ENCODE data around the gene DGCR6L. TPM values are rescaled to one million over a fixed set of nuclear protein-coding genes. Genes with fewer than 3 reads are reported as not detected.
"Not testable (repeated sequence)": the region's sequence is repeated elsewhere in the genome, so short reads cannot be mapped to it uniquely, and the experiment has no call there.

The DGCR6L gene
- total RNA-seq, 1 donor from 2014 or later: 56.9 TPM

- no peak for DNase-seq (ENCODE audit: low read depth)
- no peak for TF ChIP-seq CTCF (conservative IDR thresholded peaks at IDR 0.05; ENCODE audit: low read depth, low read length)
- H3K4me3 ChIP-seq (ENCODE audit: low read depth, low read length): no peak overlapping the region
Observed at GRCh38 chr22:20354238-20354975, 34.5 kb upstream of the DGCR6L start.

GRCh38 chr22:20352536-20352935, 32.7 kb upstream of the DGCR6L start:
- DNase-seq (ENCODE audit: low read depth); H3K4me3 ChIP-seq (ENCODE audit: low read depth, low read length): not testable (repeated sequence)

GRCh38 chr22:20346553-20346952, 26.7 kb upstream of the DGCR6L start:
- H3K4me3 ChIP-seq (ENCODE audit: low read depth, low read length); DNase-seq (ENCODE audit: low read depth): not testable (repeated sequence)

GRCh38 chr22:20338291-20338690, 18.4 kb upstream of the DGCR6L start:
- DNase-seq (ENCODE audit: low read depth); H3K4me3 ChIP-seq (ENCODE audit: low read depth, low read length): not testable (repeated sequence)

- DNase-seq (ENCODE audit: low read depth); H3K4me3 ChIP-seq (ENCODE audit: low read depth, low read length): not testable (repeated sequence)
Observed at GRCh38 chr22:20337807-20338206, 17.9 kb upstream of the DGCR6L start.

GRCh38 chr22:20336561-20336960, 16.7 kb upstream of the DGCR6L start:
- DNase-seq (ENCODE audit: low read depth); H3K4me3 ChIP-seq (ENCODE audit: low read depth, low read length): not testable (repeated sequence)

GRCh38 chr22:20328569-20328930, 8.7 kb upstream of the DGCR6L start:
- DNase-seq (ENCODE audit: low read depth); H3K4me3 ChIP-seq (ENCODE audit: low read depth, low read length): not testable (repeated sequence)

- H3K4me3 ChIP-seq (ENCODE audit: low read depth, low read length); DNase-seq (ENCODE audit: low read depth): not testable (repeated sequence)
Observed at GRCh38 chr22:20325996-20326395, 6.1 kb upstream of the DGCR6L start.

- H3K4me3 ChIP-seq (ENCODE audit: low read depth, low read length): no peak overlapping the region
- no peak for TF ChIP-seq CTCF (conservative IDR thresholded peaks at IDR 0.05; ENCODE audit: low read depth, low read length)
- no peak for DNase-seq (ENCODE audit: low read depth)
Observed at GRCh38 chr22:20324139-20324516, 4.3 kb upstream of the DGCR6L start.

GRCh38 chr22:20321552-20322211, 1.8 kb upstream of the DGCR6L start:
- H3K4me3 ChIP-seq (ENCODE audit: low read depth, low read length): not testable (repeated sequence)

GRCh38 chr22:20320659-20321551, 1.0 kb upstream of the DGCR6L start:
- H3K4me3 ChIP-seq (ENCODE audit: low read depth, low read length): peak overlapping the region; percentile 93
- not testable (repeated sequence) for DNase-seq (ENCODE audit: low read depth)

More at GRCh38 chr22:20321552-20322211, 1.8 kb upstream of the DGCR6L start:
- not testable (repeated sequence) for DNase-seq (ENCODE audit: low read depth)
